GM12875 (cell line): ENCODE data around the gene TPM2.

Experiments
- H3K4me3 ChIP-seq: one replicate; pipeline ENCODE4 v1.5.1; 2011; ENCODE audit warnings: low read depth, low read length, control low read depth
- CTCF ChIP-seq: IDR thresholded peaks from 2 replicates; pipeline ENCODE4 v1.5.1; 2011; ENCODE audit warnings: low read depth, mild to moderate bottlenecking, control low read depth, inconsistent platforms, low read length, moderate library complexity, borderline replicate concordance; ENCODE audit not compliant: insufficient read depth

The TPM2 gene

GRCh38 chr9:35712762-35713400 is 23.2 kb upstream of the TPM2 start:
- no peak for TF ChIP-seq CTCF
- H3K4me3 ChIP-seq = no peak overlapping the region

GRCh38 chr9:35711501-35712428 is 22.0 kb upstream of the TPM2 start:
- H3K4me3 ChIP-seq = no peak overlapping the region
- no peak for TF ChIP-seq CTCF

GRCh38 chr9:35710818-35711500 is 21.2 kb upstream of the TPM2 start:
- TF ChIP-seq CTCF = no peak
- no peak overlapping the region for H3K4me3 ChIP-seq

- no peak overlapping the region for H3K4me3 ChIP-seq
- no peak for TF ChIP-seq CTCF
These were observed 18.4 kb upstream of the TPM2 start for GRCh38 chr9:35708146-35708545.

GRCh38 chr9:35706951-35707350 is 17.2 kb upstream of the TPM2 start:
- H3K4me3 ChIP-seq = no peak overlapping the region

GRCh38 chr9:35705836-35706430 is 16.2 kb upstream of the TPM2 start:
- H3K4me3 ChIP-seq = no peak overlapping the region

More at GRCh38 chr9:35706951-35707350, 17.2 kb upstream of the TPM2 start:
- no peak for TF ChIP-seq CTCF

More at GRCh38 chr9:35705836-35706430, 16.2 kb upstream of the TPM2 start:
- no peak for TF ChIP-seq CTCF
